COR-L47 (cell line): Measurements from ENCODE around the gene ST3GAL3.

Experiments
- DNase-seq: peaks from one replicate; lab custom pipeline; 2025; lab: John Stamatoyannopoulos, UW

ST3GAL3 gene

GRCh38 chr1:43963006-43963405, 255.7 kb downstream of the ST3GAL3 start:
- no peak for DNase-seq

GRCh38 chr1:43963890-43964289, 256.6 kb downstream of the ST3GAL3 start:
- no peak for DNase-seq

GRCh38 chr1:43965316-43965715, 258.0 kb downstream of the ST3GAL3 start:
- no peak for DNase-seq

- no peak for DNase-seq
These were observed 261.1 kb downstream of the ST3GAL3 start for GRCh38 chr1:43968348-43968948.

- no peak for DNase-seq
These were observed 262.0 kb downstream of the ST3GAL3 start for GRCh38 chr1:43969416-43969745.

- peak; percentile 90 for DNase-seq
These were observed 262.6 kb downstream of the ST3GAL3 start, which contains the start of gene DPH2 for GRCh38 chr1:43969746-43970466. Gene DPH2, plus strand, starts transcription at chr1:43970010. Its CDS starts 166 bp downstream, at chr1:43970176.

- no peak for DNase-seq
These were observed 263.2 kb downstream of the ST3GAL3 start for GRCh38 chr1:43970502-43970901.

GRCh38 chr1:43970911-43971310, 263.6 kb downstream of the ST3GAL3 start:
- DNase-seq = no peak

GRCh38 chr1:43971336-43971980, 264.1 kb downstream of the ST3GAL3 start:
- no peak for DNase-seq

GRCh38 chr1:43973981-43974442, 266.7 kb downstream of the ST3GAL3 start:
- DNase-seq = no peak

GRCh38 chr1:43974443-43975248, 267.3 kb downstream of the ST3GAL3 start, which contains the start of gene ATP6V0B:
Gene ATP6V0B, plus strand, starts transcription at chr1:43974960. Its CDS starts 81 bp downstream, at chr1:43975041.
- DNase-seq = peak; percentile 82

- DNase-seq = no peak
These were observed 268.1 kb downstream of the ST3GAL3 start for GRCh38 chr1:43975249-43975961.

GRCh38 chr1:43976045-43976444, 268.7 kb downstream of the ST3GAL3 start:
- DNase-seq = no peak

GRCh38 chr1:43976890-43977289, 269.6 kb downstream of the ST3GAL3 start:
- no peak for DNase-seq

- no peak for DNase-seq
These were observed 270.3 kb downstream of the ST3GAL3 start for GRCh38 chr1:43977376-43978263.

GRCh38 chr1:43978264-43978550, 270.9 kb downstream of the ST3GAL3 start:
- no peak for DNase-seq

- peak; percentile 24 for DNase-seq
These were observed 271.4 kb downstream of the ST3GAL3 start, which contains the start of gene B4GALT2 for GRCh38 chr1:43978551-43979260. Gene B4GALT2, plus strand, starts transcription at chr1:43979210. Its CDS starts 1,951 bp downstream, at chr1:43981161.

GRCh38 chr1:43979261-43979527, 271.9 kb downstream of the ST3GAL3 start:
- no peak for DNase-seq

GRCh38 chr1:43979528-43980254, 272.4 kb downstream of the ST3GAL3 start:
- DNase-seq = no peak
